ENCODE data around the gene SYCP3. TPM values are rescaled to one million over a fixed set of nuclear protein-coding genes. Genes with fewer than 3 reads are reported as not detected.
"Not testable (repeated sequence)": the region's sequence is repeated elsewhere in the genome, so short reads cannot be mapped to it uniquely, and the experiment has no call there.

Gene SYCP3
- total RNA-seq, 4 donors from 2014 or later = 0.60 TPM; not detected in 3

DNA sequence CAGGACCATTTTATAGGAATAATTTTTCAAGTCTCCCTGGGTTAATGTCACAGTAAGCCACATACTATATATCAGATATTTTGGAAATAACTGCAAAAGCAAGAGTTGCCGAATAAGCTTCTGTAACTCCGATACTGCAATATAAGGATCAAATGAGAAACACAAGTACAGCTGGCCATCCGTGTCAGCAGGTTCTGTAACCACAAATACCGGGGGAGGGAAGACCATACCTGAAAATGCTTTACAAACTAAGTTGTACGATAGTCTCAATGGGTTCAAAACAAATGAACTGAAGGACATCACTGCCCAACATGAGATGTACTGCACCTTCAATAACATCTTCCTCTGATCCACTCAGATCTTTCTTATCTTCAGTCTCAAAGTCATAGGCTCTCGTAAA is 1.8 kb downstream of the SYCP3 start:
- no peak for DNase-seq (ENCODE audit: low spot score in 2 of 2)
- Histone ChIP-seq H3K27me3 (no peaks in the 10 kb centered on the region), H3K36me3 (peaks cover 0 to 72% (median 0%) of the 10 kb centered on the region in 3 donors), H3K27ac (no peak overlapping the region), H3K4me1 (peaks cover 0 to 1% (median 0%) of the 10 kb centered on the region in 4 donors), H3K9me3 (no peaks in the 10 kb centered on the region), H3K4me3 (no peak overlapping the region)
- 94 to 95% methylated on average over 6 of the region's 6 CpGs for WGBS, 2 donors
- TF ChIP-seq, protein P1, sequence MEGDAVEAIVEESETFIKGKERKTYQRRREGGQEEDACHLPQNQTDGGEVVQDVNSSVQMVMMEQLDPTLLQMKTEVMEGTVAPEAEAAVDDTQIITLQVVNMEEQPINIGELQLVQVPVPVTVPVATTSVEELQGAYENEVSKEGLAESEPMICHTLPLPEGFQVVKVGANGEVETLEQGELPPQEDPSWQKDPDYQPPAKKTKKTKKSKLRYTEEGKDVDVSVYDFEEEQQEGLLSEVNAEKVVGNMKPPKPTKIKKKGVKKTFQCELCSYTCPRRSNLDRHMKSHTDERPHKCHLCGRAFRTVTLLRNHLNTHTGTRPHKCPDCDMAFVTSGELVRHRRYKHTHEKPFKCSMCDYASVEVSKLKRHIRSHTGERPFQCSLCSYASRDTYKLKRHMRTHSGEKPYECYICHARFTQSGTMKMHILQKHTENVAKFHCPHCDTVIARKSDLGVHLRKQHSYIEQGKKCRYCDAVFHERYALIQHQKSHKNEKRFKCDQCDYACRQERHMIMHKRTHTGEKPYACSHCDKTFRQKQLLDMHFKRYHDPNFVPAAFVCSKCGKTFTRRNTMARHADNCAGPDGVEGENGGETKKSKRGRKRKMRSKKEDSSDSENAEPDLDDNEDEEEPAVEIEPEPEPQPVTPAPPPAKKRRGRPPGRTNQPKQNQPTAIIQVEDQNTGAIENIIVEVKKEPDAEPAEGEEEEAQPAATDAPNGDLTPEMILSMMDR (IDR thresholded peaks at IDR 0.05) = no peak
- TF ChIP-seq EP300 (IDR thresholded peaks at IDR 0.05) (no peak), POLR2A (IDR thresholded peaks at IDR 0.05) (no peak)

DNA sequence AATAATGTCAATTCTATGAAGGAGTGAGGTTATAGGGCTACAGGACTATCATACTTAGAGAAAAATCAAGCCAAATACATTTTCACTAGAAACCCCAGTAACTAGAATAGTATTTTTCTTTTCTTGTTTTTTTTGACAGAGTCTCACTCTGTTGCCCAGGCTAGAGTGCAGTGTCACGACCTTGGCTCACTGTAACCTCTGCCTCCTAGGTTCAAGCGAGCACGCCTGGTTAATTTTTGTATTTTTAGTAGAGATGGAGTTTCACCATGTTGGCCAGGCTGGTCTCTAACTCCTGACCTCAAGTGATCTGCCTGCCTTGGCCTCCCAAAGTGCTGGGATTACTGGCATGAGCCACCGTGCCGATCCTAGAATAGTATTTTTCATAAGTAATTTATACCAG is 4.8 kb downstream of the SYCP3 start:
- H3K4me1 ChIP-seq; DNase-seq (ENCODE audit: low spot score in 2 of 2); H3K27ac ChIP-seq; H3K9me3 ChIP-seq; H3K27me3 ChIP-seq; H3K4me3 ChIP-seq: not testable (repeated sequence)
- H3K36me3 ChIP-seq = peaks cover 0 to 72% (median 0%) of the 10 kb centered on the region in 3 donors
- WGBS, 2 donors = 86% methylated on average over 5 of the region's 5 CpGs

DNA sequence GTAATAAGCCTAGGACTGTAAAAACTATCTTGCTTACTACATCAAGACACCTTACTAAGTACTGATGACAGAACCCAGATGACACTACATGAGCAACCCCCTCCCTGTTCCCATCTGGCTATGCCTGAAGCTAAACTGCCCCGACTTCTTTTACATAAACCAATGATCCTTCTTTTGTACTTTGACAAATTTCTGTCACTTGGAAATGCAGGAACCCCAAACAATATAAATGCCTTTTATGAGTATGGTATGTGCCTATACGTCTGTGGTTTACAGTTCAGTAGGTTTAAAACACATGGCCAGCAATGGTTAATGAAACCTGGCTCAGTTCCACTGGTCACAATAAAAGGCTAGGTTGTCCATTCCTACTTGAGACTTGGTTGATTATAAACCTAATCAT is 6.1 kb downstream of the SYCP3 start:
- Histone ChIP-seq H3K27ac (no peak overlapping the region), H3K9me3 (no peaks in the 10 kb centered on the region), H3K4me3 (no peak overlapping the region), H3K27me3 (no peaks in the 10 kb centered on the region), H3K36me3 (peaks cover 0 to 68% (median 0%) of the 10 kb centered on the region in 3 donors), H3K4me1 (no peaks in the 10 kb centered on the region)
- no peak for TF ChIP-seq POLR2A (IDR thresholded peaks at IDR 0.05)
- TF ChIP-seq EP300 (IDR thresholded peaks at IDR 0.05) = no peak
- TF ChIP-seq, protein P1 (IDR thresholded peaks at IDR 0.05) = no peak
- 73 to 80% methylated on average over 2 of the region's 2 CpGs for WGBS, 2 donors
- DNase-seq (ENCODE audit: low spot score in 2 of 2) = no peak

DNA sequence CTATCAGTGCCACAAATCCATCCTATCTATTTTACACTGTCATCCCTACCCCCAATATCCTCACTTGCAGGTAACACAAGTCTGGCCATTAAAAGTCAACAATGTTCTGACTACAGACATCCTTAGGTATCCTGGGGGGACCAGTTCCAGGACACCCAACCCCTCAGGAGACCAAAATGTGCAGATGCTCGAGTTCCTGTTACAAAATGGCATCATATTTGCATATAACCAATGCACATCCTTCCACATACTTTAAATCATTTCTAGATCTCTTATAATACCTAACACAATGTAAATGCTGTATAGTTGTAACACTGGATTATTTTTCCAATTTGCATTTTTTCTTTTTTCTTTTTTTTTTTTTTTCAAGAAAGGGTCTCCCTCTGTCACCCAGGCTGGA is 6.9 kb downstream of the SYCP3 start:
- Histone ChIP-seq H3K36me3 (peaks cover 0 to 64% (median 0%) of the 10 kb centered on the region in 3 donors), H3K9me3 (no peaks in the 10 kb centered on the region), H3K27me3 (no peaks in the 10 kb centered on the region), H3K27ac (no peak overlapping the region), H3K4me1 (no peaks in the 10 kb centered on the region), H3K4me3 (no peak overlapping the region)
- TF ChIP-seq POLR2A (IDR thresholded peaks at IDR 0.05) (no peak), EP300 (IDR thresholded peaks at IDR 0.05) (no peak)
- TF ChIP-seq, protein P1 (IDR thresholded peaks at IDR 0.05) = no peak
- DNase-seq (ENCODE audit: low spot score in 2 of 2) = no peak
- WGBS, 2 donors = 95 to 100% methylated on average over 1 of the region's 1 CpG

DNA sequence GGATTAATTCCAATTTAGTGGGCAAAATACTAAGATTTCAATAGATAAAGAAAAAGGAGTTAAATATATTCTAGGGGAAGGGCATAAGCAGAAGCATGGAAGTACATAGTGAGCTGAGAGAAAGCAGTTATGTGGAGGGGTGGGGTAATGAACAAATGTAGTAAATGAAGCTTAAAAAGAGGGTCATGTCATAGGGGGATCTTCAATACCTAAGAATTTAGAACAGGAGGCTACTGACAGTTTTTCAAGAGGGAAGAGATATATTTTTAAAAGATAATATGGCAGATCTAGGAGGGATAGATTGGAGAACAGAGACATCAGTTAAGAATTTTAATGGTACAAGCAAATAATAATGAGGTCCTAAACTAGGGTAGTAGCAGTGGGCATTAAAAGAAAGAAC is 9.4 kb downstream of the SYCP3 start:
- H3K27ac ChIP-seq = no peak overlapping the region
- H3K36me3 ChIP-seq = peaks cover 0 to 78% (median 0%) of the 10 kb centered on the region in 3 donors
- no peak overlapping the region for H3K4me3 ChIP-seq
- H3K4me1 ChIP-seq = no peaks in the 10 kb centered on the region
- no peaks in the 10 kb centered on the region for H3K27me3 ChIP-seq
- DNase-seq (ENCODE audit: low spot score in 2 of 2) = no peak
- no peaks in the 10 kb centered on the region for H3K9me3 ChIP-seq
- no peak for TF ChIP-seq EP300 (IDR thresholded peaks at IDR 0.05)
- TF ChIP-seq, protein P1 (IDR thresholded peaks at IDR 0.05) = no peak
- TF ChIP-seq POLR2A (IDR thresholded peaks at IDR 0.05) = no peak

DNA sequence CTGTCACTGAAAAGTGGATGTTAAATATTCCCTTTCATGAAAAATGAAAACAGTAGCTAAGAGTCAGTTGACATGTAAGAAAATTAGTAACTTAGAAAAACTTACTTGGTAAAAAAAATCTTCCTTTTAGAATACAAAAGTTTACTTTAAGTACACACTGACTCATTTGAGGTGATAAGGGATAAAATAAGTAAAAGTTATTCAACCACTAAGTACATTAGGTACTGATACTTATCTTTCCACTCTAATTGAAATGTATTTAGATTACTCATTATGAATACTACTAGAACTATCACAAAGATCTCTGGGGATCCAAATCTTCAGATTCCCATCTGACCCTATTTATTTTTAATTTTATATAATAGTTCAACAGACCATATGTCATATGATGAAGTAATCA is 12.2 kb downstream of the SYCP3 start:
- H3K4me3 ChIP-seq = no peak overlapping the region
- no peaks in the 10 kb centered on the region for H3K27me3 ChIP-seq
- no peaks in the 10 kb centered on the region for H3K9me3 ChIP-seq
- no peak for DNase-seq (ENCODE audit: low spot score in 2 of 2)
- H3K36me3 ChIP-seq = peaks cover 0 to 78% (median 5%) of the 10 kb centered on the region in 3 donors
- no peak overlapping the region for H3K27ac ChIP-seq
- H3K4me1 ChIP-seq = no peaks in the 10 kb centered on the region
- TF ChIP-seq, protein P1 (IDR thresholded peaks at IDR 0.05) = no peak

Data from tibial nerve (tissue), 4 donors.